Sigmoid colon (tissue), 7 donors: ENCODE results near the gene METRNL. TPM values are rescaled to one million over a fixed set of nuclear protein-coding genes. Genes with fewer than 3 reads are reported as not detected.
A peak's percentile ranks its signal among the peaks of the same experiment; 100 is the strongest.

ENCODE experiments used
- DNase-seq: peaks from one replicate; pipeline ENCODE4 v3.0.0-alpha.2; 2019
- H3K27ac ChIP-seq, 4 donors: fragments of 200-600 bp; sonication (generic); one replicate each; pipeline ENCODE4 v1.5.1; 2016 to 2019; ENCODE audit warnings: mild to moderate bottlenecking in 1 of 4
- H3K27me3 ChIP-seq, 3 donors: fragments of 200-600 bp; sonication (generic); one replicate each; pipeline ENCODE4 v1.5.1; 2019; ENCODE audit warnings: mild to moderate bottlenecking in 1 of 3
- H3K36me3 ChIP-seq, 4 donors: fragments of 200-600 bp; sonication (generic); one replicate each; pipeline ENCODE4 v1.5.1; 2016 to 2019
- H3K4me1 ChIP-seq, 4 donors: fragments of 200-600 bp; sonication (generic); one replicate each; pipeline ENCODE4 v1.5.1; 2017 to 2019
- H3K4me3 ChIP-seq, 4 donors: fragments of 200-600 bp; sonication (generic); one replicate each; pipeline ENCODE4 v1.5.1; 2017 to 2019; ENCODE audit warnings: mild to moderate bottlenecking in 2 of 4, moderate library complexity in 1 of 4
- H3K9me3 ChIP-seq, 4 donors: fragments of 200-600 bp in 3 of 4; sonication (generic) in 3 of 4; one replicate each; pipeline versions ENCODE4 v1.5.1 to v1.6.1; 2013 to 2019
- CTCF ChIP-seq, 4 experiments: fragments of 450-650 bp in 3 of 4; fragments of 200-600 bp in 1 of 4; IDR thresholded peaks; one replicate each; pipeline ENCODE4 v1.5.1; 2016 to 2019; ENCODE audit warnings: antibody characterized with exemption in 4 of 4, mild to moderate bottlenecking in 3 of 4, moderate library complexity in 2 of 4
- EP300 ChIP-seq, 4 donors: sonication (generic); formaldehyde crosslinking; IDR thresholded peaks; one replicate each; pipeline ENCODE4 v1.6.1; 2017; ENCODE audit warnings: antibody characterized with exemption in 4 of 4
- POLR2A ChIP-seq, 2 donors: fragments of 450-650 bp; IDR thresholded peaks; one replicate each; pipeline ENCODE4 v1.6.1; 2016; ENCODE audit warnings: antibody characterized with exemption in 2 of 2, mild to moderate bottlenecking in 2 of 2, moderate library complexity in 2 of 2
- POLR2AphosphoS5 ChIP-seq, 4 donors: sonication (generic); formaldehyde crosslinking; IDR thresholded peaks; one replicate each; pipeline ENCODE4 v1.6.1; 2017; ENCODE audit warnings: antibody characterized with exemption in 4 of 4
- WGBS, 2 donors: extraction: QIAGEN DNeasy Blood & Tissue Kit; methylation state at CpG; one replicate each; pipeline ENCODE4 v1.1.7; 2013; 5-methylcytosine and 5-hydroxymethylcytosine counted together
- intact Hi-C: fragments of 100-400 bp; cut with DNase I; formaldehyde crosslinking; loops from one replicate; pipeline ENCODE4 v1.15.1; 2023
- polyA plus RNA-seq, 3 donors: library from polyadenylated mRNA; stranded (reverse); fragments of 200-250 nt; gene quantifications; one replicate each; pipeline ENCODE4 v1.2.3, GENCODE V29; 2013
- total RNA-seq, 4 donors: library from RNA; depleted of rRNA; stranded (reverse); fragments of >200 nt; gene quantifications; one replicate each; pipeline ENCODE4 v1.1.0, GENCODE V29; 2016
- donor health status: healthy with polysubstance abuse.
- donor health status: Bipolar disorder and iron deficiency.
- donor health status: healthy.

METRNL gene
- total and polyA plus RNA-seq, 7 donors, result 26.8 to 116 (median 53.6) TPM

- Histone ChIP-seq H3K4me1 (peaks cover 0 to 23% (median 15%) of the 10 kb centered on the region in 4 donors), H3K4me3 (peak overlapping the region; percentile 54 to 93 (median 78)), H3K36me3 (no peaks in the 10 kb centered on the region), H3K27ac (peak overlapping the region; percentile 79 to 85 (median 83)), H3K9me3 (no peaks in the 10 kb centered on the region), H3K27me3 (no peaks in the 10 kb centered on the region)
- peak; percentile 99 for DNase-seq
- intact Hi-C loops, result loop anchor here (1.0 to 10.0 kb wide), 2 partner anchors 28 to 177 kb away; partner anchors contain the start of gene METRNL
- 0 to 1% methylated on average over 95 of the region's 95 CpGs for WGBS, 2 donors
- TF ChIP-seq EP300 (IDR thresholded peaks at IDR 0.05) (peak in 1 of 4 donors; percentile 11), POLR2A (IDR thresholded peaks at IDR 0.05) (peak; percentile 31 to 44), CTCF (IDR thresholded peaks at IDR 0.05) (no peak), POLR2AphosphoS5 (IDR thresholded peaks at IDR 0.05) (peak; percentile 68 to 90 (median 80))
These were observed 27.8 kb upstream of the METRNL start for GRCh38 chr17:83051396-83052240.

- no peak for TF ChIP-seq POLR2A (IDR thresholded peaks at IDR 0.05)
- TF ChIP-seq POLR2AphosphoS5 (IDR thresholded peaks at IDR 0.05), result no peak
- TF ChIP-seq EP300 (IDR thresholded peaks at IDR 0.05), result no peak
- TF ChIP-seq CTCF (IDR thresholded peaks at IDR 0.05), result no peak
- WGBS, 2 donors, result 32 to 50% methylated on average over 12 of the region's 12 CpGs
- DNase-seq, result no peak
- Histone ChIP-seq H3K27ac (peak overlapping the region; percentile 79 to 85 (median 82)), H3K36me3 (no peaks in the 10 kb centered on the region), H3K9me3 (no peaks in the 10 kb centered on the region), H3K4me1 (peaks cover 0 to 23% (median 15%) of the 10 kb centered on the region in 4 donors), H3K27me3 (no peaks in the 10 kb centered on the region), H3K4me3 (peak overlapping the region; percentile 17 to 93 (median 78))
- intact Hi-C loops, result loop anchor here (1.0 to 10.0 kb wide), 2 partner anchors 27 to 177 kb away; partner anchors contain the start of gene METRNL
These were observed 27.2 kb upstream of the METRNL start for GRCh38 chr17:83052241-83052564.

- Histone ChIP-seq H3K27ac (peak overlapping the region; percentile 32 to 61 (median 46)), H3K4me1 (peaks cover 0 to 23% (median 15%) of the 10 kb centered on the region in 4 donors), H3K36me3 (no peaks in the 10 kb centered on the region), H3K9me3 (no peaks in the 10 kb centered on the region), H3K27me3 (no peaks in the 10 kb centered on the region), H3K4me3 (no peak overlapping the region)
- TF ChIP-seq POLR2AphosphoS5 (IDR thresholded peaks at IDR 0.05) (no peak), POLR2A (IDR thresholded peaks at IDR 0.05) (no peak), EP300 (IDR thresholded peaks at IDR 0.05) (no peak), CTCF (IDR thresholded peaks at IDR 0.05) (no peak)
- 81 to 82% methylated on average over 15 of the region's 15 CpGs for WGBS, 2 donors
- intact Hi-C loops, result loop anchor here (10.0 kb wide), 1 partner anchor 178 kb away; no protein-coding TSS in a partner anchor
- peak; percentile 70 for DNase-seq
These were observed 26.3 kb upstream of the METRNL start for GRCh38 chr17:83053021-83053681.

- Histone ChIP-seq H3K9me3 (no peaks in the 10 kb centered on the region), H3K4me1 (peaks cover 0 to 23% (median 15%) of the 10 kb centered on the region in 4 donors), H3K27ac (peak overlapping the region; percentile 31 to 61 (median 46)), H3K27me3 (no peaks in the 10 kb centered on the region), H3K36me3 (no peaks in the 10 kb centered on the region), H3K4me3 (no peak overlapping the region)
- peak; percentile 84 for DNase-seq
- TF ChIP-seq EP300 (IDR thresholded peaks at IDR 0.05) (no peak), POLR2A (IDR thresholded peaks at IDR 0.05) (peak in 1 of 2 donors; percentile 18), POLR2AphosphoS5 (IDR thresholded peaks at IDR 0.05) (peak in 1 of 4 donors; percentile 45), CTCF (IDR thresholded peaks at IDR 0.05) (no peak)
- intact Hi-C loops, result loop anchor here (10.0 kb wide), 1 partner anchor 179 kb away; no protein-coding TSS in a partner anchor
- 64 to 83% methylated on average over 13 of the region's 13 CpGs for WGBS, 2 donors
These were observed 25.5 kb upstream of the METRNL start for GRCh38 chr17:83053739-83054451.
